ENCODE measurements around the gene DUSP10. TPM values are rescaled to one million over a fixed set of nuclear protein-coding genes. Genes with fewer than 3 reads are reported as not detected.

Gene DUSP10
- total RNA-seq, 1 experiment from 2014 or later, result 1.6 TPM

GRCh38 chr1:221704306-221704705 lies 37.6 kb downstream of the DUSP10 start:
- Mint-ChIP-seq H3K36me3 (peaks cover 3% of the 10 kb centered on the region; the same call in 1 of the 2 replicates), H3K9me3 (no peaks in the 10 kb centered on the region), H3K4me3 (no peak overlapping the region), H3K27me3 (ENCODE audit: low read depth) (no peaks in the 10 kb centered on the region), H3K4me1 (peaks cover 4% of the 10 kb centered on the region), H3K27ac (no peak overlapping the region)
- POLR2A ChIA-PET, result no interaction called here
- DNase-seq (ENCODE audit: low spot score) (no peak), ATAC-seq (no peak)
- no peak for TF ChIP-seq USF2 (CRISPR knock-in tag; IDR thresholded peaks at IDR 0.05)
- no peak for TF ChIP-seq CDX4 (CRISPR knock-in tag; IDR thresholded peaks at IDR 0.05; ENCODE audit: borderline replicate concordance)
- no peak for TF ChIP-seq CBFB (CRISPR knock-in tag; IDR thresholded peaks at IDR 0.05; ENCODE audit: low read depth)
- CTCF ChIA-PET, result no interaction called here

- Mint-ChIP-seq H3K4me1 (no peaks in the 10 kb centered on the region), H3K27ac (no peak overlapping the region), H3K36me3 (peaks cover 3% of the 10 kb centered on the region; the same call in 1 of the 2 replicates), H3K27me3 (ENCODE audit: low read depth) (no peaks in the 10 kb centered on the region; the same call in 1 of the 2 replicates), H3K4me3 (no peak overlapping the region), H3K9me3 (no peaks in the 10 kb centered on the region)
- TF ChIP-seq, protein P1, sequence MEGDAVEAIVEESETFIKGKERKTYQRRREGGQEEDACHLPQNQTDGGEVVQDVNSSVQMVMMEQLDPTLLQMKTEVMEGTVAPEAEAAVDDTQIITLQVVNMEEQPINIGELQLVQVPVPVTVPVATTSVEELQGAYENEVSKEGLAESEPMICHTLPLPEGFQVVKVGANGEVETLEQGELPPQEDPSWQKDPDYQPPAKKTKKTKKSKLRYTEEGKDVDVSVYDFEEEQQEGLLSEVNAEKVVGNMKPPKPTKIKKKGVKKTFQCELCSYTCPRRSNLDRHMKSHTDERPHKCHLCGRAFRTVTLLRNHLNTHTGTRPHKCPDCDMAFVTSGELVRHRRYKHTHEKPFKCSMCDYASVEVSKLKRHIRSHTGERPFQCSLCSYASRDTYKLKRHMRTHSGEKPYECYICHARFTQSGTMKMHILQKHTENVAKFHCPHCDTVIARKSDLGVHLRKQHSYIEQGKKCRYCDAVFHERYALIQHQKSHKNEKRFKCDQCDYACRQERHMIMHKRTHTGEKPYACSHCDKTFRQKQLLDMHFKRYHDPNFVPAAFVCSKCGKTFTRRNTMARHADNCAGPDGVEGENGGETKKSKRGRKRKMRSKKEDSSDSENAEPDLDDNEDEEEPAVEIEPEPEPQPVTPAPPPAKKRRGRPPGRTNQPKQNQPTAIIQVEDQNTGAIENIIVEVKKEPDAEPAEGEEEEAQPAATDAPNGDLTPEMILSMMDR (IDR thresholded peaks at IDR 0.05), result no peak
- ATAC-seq (no peak), DNase-seq (ENCODE audit: low spot score) (no peak)
- POLR2A ChIA-PET, result interaction anchor here (0.7 kb wide), 1 partner anchor 807 kb away, joined by 3 read pairs; no protein-coding TSS in a partner anchor
- CTCF ChIA-PET, result no interaction called here
These were observed 40.2 kb downstream of the DUSP10 start for GRCh38 chr1:221701570-221702186.

DNA sequence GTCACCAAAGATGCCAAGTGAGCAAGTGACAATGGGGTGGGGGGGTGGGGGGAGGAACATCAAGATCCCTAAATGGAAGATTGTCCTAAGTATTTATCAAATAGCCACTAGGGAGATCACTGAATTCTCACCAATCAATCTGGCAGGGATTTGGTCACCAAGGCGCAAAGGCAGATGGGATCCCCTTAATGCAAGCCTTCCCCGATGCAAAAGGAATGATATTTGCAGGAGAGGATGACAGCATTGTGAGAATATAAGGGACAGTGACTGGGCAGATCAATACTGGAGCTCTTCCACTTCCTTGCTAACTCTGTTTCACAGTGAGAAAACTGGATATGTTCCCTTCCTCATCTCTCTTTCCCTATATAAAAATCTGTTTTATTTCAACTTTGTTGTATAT lies 40.9 kb downstream of the DUSP10 start:
- no peaks in the 10 kb centered on the region for H3K9me3 Mint-ChIP-seq
- CTCF ChIA-PET, result no interaction called here
- no peak overlapping the region for H3K4me3 Mint-ChIP-seq
- no peak for DNase-seq (ENCODE audit: low spot score)
- ATAC-seq, result no peak
- peaks cover 3% of the 10 kb centered on the region; the same call in 1 of the 2 replicates for H3K36me3 Mint-ChIP-seq
- no peaks in the 10 kb centered on the region; the same call in 1 of the 2 replicates for H3K27me3 Mint-ChIP-seq (ENCODE audit: low read depth)
- POLR2A ChIA-PET, result no interaction called here
- no peaks in the 10 kb centered on the region for H3K4me1 Mint-ChIP-seq
- no peak overlapping the region for H3K27ac Mint-ChIP-seq
- no peak for TF ChIP-seq TEAD4 (CRISPR knock-in tag; IDR thresholded peaks at IDR 0.05)
- TF ChIP-seq, protein P2, sequence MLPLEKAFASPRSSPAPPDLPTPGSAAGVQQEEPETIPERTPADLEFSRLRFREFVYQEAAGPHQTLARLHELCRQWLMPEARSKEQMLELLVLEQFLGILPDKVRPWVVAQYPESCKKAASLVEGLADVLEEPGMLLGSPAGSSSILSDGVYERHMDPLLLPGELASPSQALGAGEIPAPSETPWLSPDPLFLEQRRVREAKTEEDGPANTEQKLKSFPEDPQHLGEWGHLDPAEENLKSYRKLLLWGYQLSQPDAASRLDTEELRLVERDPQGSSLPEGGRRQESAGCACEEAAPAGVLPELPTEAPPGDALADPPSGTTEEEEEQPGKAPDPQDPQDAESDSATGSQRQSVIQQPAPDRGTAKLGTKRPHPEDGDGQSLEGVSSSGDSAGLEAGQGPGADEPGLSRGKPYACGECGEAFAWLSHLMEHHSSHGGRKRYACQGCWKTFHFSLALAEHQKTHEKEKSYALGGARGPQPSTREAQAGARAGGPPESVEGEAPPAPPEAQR (CRISPR knock-in tag; IDR thresholded peaks at IDR 0.05), result no peak
- TF ChIP-seq FOXP1 (CRISPR knock-in tag; IDR thresholded peaks at IDR 0.05; ENCODE audit: borderline replicate concordance), result no peak
- TF ChIP-seq NR3C1 (CRISPR knock-in tag; conservative IDR thresholded peaks at IDR 0.05; ENCODE audit: low read depth), result no peak
- TF ChIP-seq, protein P3, sequence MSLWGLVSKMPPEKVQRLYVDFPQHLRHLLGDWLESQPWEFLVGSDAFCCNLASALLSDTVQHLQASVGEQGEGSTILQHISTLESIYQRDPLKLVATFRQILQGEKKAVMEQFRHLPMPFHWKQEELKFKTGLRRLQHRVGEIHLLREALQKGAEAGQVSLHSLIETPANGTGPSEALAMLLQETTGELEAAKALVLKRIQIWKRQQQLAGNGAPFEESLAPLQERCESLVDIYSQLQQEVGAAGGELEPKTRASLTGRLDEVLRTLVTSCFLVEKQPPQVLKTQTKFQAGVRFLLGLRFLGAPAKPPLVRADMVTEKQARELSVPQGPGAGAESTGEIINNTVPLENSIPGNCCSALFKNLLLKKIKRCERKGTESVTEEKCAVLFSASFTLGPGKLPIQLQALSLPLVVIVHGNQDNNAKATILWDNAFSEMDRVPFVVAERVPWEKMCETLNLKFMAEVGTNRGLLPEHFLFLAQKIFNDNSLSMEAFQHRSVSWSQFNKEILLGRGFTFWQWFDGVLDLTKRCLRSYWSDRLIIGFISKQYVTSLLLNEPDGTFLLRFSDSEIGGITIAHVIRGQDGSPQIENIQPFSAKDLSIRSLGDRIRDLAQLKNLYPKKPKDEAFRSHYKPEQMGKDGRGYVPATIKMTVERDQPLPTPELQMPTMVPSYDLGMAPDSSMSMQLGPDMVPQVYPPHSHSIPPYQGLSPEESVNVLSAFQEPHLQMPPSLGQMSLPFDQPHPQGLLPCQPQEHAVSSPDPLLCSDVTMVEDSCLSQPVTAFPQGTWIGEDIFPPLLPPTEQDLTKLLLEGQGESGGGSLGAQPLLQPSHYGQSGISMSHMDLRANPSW (CRISPR knock-in tag; conservative IDR thresholded peaks at IDR 0.05; ENCODE audit: low read depth), result no peak
- no peak for TF ChIP-seq CREB1 (CRISPR knock-in tag; IDR thresholded peaks at IDR 0.05)
- no peak for TF ChIP-seq ERG (CRISPR knock-in tag; IDR thresholded peaks at IDR 0.05)
- TF ChIP-seq, protein P4, sequence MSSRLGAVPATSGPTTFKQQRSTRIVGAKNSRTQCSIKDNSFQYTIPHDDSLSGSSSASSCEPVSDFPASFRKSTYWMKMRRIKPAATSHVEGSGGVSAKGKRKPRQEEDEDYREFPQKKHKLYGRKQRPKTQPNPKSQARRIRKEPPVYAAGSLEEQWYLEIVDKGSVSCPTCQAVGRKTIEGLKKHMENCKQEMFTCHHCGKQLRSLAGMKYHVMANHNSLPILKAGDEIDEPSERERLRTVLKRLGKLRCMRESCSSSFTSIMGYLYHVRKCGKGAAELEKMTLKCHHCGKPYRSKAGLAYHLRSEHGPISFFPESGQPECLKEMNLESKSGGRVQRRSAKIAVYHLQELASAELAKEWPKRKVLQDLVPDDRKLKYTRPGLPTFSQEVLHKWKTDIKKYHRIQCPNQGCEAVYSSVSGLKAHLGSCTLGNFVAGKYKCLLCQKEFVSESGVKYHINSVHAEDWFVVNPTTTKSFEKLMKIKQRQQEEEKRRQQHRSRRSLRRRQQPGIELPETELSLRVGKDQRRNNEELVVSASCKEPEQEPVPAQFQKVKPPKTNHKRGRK (CRISPR knock-in tag; IDR thresholded peaks at IDR 0.05; ENCODE audit: borderline replicate concordance), result no peak
- TF ChIP-seq ZNF263 (CRISPR knock-in tag; IDR thresholded peaks at IDR 0.05; ENCODE audit: low read depth), result no peak
- TF ChIP-seq, protein P5, sequence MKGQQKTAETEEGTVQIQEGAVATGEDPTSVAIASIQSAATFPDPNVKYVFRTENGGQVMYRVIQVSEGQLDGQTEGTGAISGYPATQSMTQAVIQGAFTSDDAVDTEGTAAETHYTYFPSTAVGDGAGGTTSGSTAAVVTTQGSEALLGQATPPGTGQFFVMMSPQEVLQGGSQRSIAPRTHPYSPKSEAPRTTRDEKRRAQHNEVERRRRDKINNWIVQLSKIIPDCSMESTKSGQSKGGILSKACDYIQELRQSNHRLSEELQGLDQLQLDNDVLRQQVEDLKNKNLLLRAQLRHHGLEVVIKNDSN (CRISPR knock-in tag; IDR thresholded peaks at IDR 0.05), result no peak
- no peak for TF ChIP-seq ZNF425 (CRISPR knock-in tag; conservative IDR thresholded peaks at IDR 0.05)
- TF ChIP-seq MYBL2 (CRISPR knock-in tag; IDR thresholded peaks at IDR 0.05), result no peak
- TF ChIP-seq ZNF138 (CRISPR knock-in tag; conservative IDR thresholded peaks at IDR 0.05), result no peak
